ENCODE results near the gene SH3YL1.
A peak's percentile ranks its signal among the peaks of the same experiment; 100 is the strongest.
"Not testable (repeated sequence)": the region's sequence is repeated elsewhere in the genome, so short reads cannot be mapped to it uniquely, and the experiment has no call there.

The SH3YL1 gene

DNA sequence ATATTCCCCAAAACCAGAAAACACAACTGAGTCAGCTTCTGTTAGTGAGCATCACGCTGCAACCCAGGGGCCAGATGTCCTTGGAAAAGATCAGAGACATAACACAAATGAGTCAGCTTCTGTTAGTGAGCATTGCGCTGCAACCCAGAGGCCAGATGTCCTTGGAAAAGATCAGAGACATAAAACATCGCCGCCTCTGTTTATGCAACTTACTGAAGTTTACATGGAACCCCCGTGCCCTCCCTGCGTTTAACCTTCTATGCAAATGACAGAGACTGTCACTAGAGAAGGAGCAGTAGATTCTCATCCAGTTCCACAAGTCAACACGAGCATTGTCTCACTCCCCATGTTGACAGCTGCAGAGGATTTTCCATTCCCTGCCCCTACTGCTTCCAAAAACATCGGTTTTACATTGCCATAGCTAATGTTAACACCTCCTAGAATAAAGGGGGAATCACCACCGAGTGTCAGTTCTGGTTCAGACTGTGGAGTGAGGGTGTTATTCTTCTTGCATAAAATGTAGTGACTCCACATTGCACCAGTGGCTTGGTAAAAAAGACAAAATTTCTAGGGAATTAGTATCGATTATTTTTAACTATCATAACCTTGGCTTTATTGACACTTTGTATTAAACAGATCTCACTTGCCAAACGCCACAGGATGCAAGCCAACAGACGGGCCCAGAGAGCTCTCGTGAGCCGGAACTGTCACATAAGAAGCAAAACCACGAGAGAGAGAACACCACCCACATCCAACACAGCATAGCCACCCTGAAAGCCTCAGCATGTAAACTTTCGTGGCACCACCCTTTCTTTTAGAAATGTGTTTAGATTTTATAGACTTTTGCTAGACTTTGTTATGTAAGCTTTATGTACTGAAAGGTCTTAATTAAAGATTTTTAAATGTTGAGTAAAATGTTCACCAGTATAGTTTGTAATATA, 87.7 kb downstream of the SH3YL1 start:
- DNase-seq: no peak

DNA sequence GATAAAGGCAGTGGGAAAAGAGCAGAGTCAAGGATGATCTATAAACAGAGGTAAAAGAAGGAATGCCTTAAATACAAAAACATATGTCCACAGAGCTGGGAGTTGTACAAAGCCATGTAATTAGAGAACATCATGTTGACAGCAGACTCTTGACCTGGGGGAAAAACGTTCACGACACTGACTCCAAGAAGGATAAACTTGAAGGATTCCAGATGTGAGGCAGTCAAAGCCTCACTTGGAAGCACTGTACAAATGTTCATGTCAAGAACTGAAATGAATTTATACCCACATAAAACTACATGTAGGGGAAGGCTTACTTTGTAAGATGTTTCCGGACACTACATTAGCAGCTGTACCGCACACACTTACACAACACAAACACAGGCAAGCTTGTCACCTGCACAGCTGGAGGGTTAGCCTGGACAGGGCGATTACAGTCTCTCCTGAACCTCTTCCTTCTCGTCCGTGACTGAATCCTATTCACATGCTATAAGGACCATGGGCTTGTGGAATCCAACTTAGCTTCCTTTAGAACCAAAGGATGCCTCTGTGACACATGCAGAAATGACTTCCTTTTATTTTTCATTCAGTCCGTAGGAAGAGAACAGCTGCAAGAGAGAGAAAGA, 88.6 kb downstream of the SH3YL1 start:
- DNase-seq: no peak

DNA sequence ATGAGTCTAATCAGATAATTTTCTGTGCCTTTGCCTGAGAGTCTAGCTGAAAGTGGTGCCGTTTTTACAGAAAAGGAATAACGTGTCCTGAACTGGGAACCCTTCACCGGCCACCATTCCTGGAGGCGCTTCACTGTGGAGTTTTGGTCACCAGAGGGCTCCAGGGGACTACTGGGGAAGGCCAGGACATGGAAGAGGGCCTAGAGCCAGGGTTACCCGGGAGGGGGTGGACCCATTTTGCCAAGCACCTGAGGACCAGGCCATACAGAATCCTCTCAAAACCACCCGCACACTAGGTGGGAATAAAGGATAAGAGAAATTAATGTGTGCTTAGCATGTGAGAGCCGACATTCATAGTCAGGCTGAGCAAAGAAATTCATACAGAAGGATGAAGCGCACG, 91.7 kb downstream of the SH3YL1 start:
- DNase-seq: not testable (repeated sequence)

DNA sequence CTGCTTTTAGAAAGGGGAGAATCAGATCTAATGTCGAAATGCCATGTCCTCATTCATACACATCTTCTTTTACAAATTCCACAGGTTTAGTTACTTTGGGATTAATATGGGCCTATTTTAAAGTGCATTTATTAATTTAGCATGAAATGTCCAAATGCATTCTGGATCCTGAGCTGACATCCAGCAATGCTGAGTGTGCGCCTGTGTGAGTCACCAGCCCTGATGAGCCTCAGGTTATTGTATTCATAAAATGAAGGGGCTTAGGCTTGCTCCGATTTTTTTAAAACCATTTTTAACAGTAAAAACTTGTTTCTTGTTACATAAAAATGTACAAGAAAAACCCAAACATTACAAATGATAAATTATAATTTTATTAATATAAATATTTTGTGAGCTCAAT, 94.1 kb downstream of the SH3YL1 start:
- DNase-seq: peak; percentile 22
